H1 (cell line): ENCODE data around the gene THADA. TPM values are rescaled to one million over a fixed set of nuclear protein-coding genes. Genes with fewer than 3 reads are reported as not detected.

Source experiments
- NRF1 ChIP-seq: IDR thresholded peaks from 2 replicates; pipeline ENCODE4 v1.6.1; 2011; ENCODE audit warnings: mild to moderate bottlenecking, low read depth, low read length, improper control_type of control experiment
- RBBP5 ChIP-seq: IDR thresholded peaks from 2 replicates; pipeline ENCODE4 v1.7.1; 2012; ENCODE audit warnings: low read depth, mild to moderate bottlenecking, inconsistent platforms, low read length, moderate library complexity, borderline replicate concordance
- TBP ChIP-seq: IDR thresholded peaks from 2 replicates; pipeline ENCODE4 v1.6.1; 2011; ENCODE audit warnings: low read depth, low read length, improper control_type of control experiment
- polyA plus RNA-seq, 7 experiments: library from polyadenylated mRNA; depleted of rRNA in 3 of 7; stranded (reverse) in 5 of 7; unstranded in 2 of 7; fragments of >200 nt in 5 of 7; fragments of 200-250 nt in 2 of 7; gene quantifications; 1 replicate in 5 of 7; 2 replicates in 1 of 7; 4 replicates in 1 of 7; pipeline versions ENCODE4 v1.2.1 to v1.2.3, GENCODE V29; 2011 to 2013; ENCODE audit warnings: missing spikeins in 2 of 7, mixed read lengths in 2 of 7
- total RNA-seq: library from RNA; stranded (reverse); fragmentation: NEBNext Ultra II Directional; extraction: Animal tissue kit (Norgen Biotek cat#: 25700); gene quantifications from 2 replicates; pipeline ENCODE4 v1.2.1, GENCODE V29; 2021
- TF ChIP-seq, protein P1 (sequence below): fragments of 300-600 bp; sonication (generic); IDR thresholded peaks from 2 replicates; pipeline ENCODE4 v1.7.1; 2012; ENCODE audit warnings: low read length, moderate library complexity, mild to moderate bottlenecking, inconsistent platforms; ENCODE audit not compliant: insufficient replicate concordance
- TF ChIP-seq, protein P2 (sequence below): IDR thresholded peaks from 2 replicates; pipeline ENCODE4 v1.6.1; 2012; ENCODE audit warnings: low read length, inconsistent platforms

The THADA gene
- total and polyA plus RNA-seq, 2 of the 8 experiments (the other 6 are each of a cell fraction or from before 2014, with no cell fraction given), result 22.4 to 26.8 TPM

DNA sequence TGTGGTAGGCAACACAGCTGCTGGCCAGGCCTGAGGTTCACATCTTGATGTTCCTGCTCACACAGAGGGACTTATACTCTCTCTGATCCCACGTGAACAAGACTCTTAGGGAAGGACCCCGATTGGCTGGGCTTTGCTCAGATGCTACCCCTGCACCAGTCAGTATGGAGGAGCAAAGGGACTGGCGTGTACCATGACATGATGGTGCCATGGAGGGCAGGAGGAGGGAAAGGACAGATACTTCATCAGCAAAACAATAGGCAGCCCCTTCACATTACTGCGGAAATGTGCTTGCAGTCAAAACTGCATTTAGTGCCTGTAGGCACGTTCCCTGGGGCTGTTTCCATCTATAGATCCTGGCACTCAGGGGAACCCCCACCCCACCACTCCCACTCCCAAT is 412.1 kb downstream of the THADA start (continued):
- TF ChIP-seq, protein P1, sequence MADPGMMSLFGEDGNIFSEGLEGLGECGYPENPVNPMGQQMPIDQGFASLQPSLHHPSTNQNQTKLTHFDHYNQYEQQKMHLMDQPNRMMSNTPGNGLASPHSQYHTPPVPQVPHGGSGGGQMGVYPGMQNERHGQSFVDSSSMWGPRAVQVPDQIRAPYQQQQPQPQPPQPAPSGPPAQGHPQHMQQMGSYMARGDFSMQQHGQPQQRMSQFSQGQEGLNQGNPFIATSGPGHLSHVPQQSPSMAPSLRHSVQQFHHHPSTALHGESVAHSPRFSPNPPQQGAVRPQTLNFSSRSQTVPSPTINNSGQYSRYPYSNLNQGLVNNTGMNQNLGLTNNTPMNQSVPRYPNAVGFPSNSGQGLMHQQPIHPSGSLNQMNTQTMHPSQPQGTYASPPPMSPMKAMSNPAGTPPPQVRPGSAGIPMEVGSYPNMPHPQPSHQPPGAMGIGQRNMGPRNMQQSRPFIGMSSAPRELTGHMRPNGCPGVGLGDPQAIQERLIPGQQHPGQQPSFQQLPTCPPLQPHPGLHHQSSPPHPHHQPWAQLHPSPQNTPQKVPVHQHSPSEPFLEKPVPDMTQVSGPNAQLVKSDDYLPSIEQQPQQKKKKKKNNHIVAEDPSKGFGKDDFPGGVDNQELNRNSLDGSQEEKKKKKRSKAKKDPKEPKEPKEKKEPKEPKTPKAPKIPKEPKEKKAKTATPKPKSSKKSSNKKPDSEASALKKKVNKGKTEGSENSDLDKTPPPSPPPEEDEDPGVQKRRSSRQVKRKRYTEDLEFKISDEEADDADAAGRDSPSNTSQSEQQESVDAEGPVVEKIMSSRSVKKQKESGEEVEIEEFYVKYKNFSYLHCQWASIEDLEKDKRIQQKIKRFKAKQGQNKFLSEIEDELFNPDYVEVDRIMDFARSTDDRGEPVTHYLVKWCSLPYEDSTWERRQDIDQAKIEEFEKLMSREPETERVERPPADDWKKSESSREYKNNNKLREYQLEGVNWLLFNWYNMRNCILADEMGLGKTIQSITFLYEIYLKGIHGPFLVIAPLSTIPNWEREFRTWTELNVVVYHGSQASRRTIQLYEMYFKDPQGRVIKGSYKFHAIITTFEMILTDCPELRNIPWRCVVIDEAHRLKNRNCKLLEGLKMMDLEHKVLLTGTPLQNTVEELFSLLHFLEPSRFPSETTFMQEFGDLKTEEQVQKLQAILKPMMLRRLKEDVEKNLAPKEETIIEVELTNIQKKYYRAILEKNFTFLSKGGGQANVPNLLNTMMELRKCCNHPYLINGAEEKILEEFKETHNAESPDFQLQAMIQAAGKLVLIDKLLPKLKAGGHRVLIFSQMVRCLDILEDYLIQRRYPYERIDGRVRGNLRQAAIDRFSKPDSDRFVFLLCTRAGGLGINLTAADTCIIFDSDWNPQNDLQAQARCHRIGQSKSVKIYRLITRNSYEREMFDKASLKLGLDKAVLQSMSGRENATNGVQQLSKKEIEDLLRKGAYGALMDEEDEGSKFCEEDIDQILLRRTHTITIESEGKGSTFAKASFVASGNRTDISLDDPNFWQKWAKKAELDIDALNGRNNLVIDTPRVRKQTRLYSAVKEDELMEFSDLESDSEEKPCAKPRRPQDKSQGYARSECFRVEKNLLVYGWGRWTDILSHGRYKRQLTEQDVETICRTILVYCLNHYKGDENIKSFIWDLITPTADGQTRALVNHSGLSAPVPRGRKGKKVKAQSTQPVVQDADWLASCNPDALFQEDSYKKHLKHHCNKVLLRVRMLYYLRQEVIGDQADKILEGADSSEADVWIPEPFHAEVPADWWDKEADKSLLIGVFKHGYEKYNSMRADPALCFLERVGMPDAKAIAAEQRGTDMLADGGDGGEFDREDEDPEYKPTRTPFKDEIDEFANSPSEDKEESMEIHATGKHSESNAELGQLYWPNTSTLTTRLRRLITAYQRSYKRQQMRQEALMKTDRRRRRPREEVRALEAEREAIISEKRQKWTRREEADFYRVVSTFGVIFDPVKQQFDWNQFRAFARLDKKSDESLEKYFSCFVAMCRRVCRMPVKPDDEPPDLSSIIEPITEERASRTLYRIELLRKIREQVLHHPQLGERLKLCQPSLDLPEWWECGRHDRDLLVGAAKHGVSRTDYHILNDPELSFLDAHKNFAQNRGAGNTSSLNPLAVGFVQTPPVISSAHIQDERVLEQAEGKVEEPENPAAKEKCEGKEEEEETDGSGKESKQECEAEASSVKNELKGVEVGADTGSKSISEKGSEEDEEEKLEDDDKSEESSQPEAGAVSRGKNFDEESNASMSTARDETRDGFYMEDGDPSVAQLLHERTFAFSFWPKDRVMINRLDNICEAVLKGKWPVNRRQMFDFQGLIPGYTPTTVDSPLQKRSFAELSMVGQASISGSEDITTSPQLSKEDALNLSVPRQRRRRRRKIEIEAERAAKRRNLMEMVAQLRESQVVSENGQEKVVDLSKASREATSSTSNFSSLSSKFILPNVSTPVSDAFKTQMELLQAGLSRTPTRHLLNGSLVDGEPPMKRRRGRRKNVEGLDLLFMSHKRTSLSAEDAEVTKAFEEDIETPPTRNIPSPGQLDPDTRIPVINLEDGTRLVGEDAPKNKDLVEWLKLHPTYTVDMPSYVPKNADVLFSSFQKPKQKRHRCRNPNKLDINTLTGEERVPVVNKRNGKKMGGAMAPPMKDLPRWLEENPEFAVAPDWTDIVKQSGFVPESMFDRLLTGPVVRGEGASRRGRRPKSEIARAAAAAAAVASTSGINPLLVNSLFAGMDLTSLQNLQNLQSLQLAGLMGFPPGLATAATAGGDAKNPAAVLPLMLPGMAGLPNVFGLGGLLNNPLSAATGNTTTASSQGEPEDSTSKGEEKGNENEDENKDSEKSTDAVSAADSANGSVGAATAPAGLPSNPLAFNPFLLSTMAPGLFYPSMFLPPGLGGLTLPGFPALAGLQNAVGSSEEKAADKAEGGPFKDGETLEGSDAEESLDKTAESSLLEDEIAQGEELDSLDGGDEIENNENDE, result no peak
- TF ChIP-seq RBBP5 (no peak), TBP (no peak), NRF1 (no peak)
- TF ChIP-seq, protein P2, sequence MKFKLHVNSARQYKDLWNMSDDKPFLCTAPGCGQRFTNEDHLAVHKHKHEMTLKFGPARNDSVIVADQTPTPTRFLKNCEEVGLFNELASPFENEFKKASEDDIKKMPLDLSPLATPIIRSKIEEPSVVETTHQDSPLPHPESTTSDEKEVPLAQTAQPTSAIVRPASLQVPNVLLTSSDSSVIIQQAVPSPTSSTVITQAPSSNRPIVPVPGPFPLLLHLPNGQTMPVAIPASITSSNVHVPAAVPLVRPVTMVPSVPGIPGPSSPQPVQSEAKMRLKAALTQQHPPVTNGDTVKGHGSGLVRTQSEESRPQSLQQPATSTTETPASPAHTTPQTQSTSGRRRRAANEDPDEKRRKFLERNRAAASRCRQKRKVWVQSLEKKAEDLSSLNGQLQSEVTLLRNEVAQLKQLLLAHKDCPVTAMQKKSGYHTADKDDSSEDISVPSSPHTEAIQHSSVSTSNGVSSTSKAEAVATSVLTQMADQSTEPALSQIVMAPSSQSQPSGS, result no peak
